ENCODE data around the gene SUCLG1.
"Not testable (repeated sequence)": the region's sequence is repeated elsewhere in the genome, so short reads cannot be mapped to it uniquely, and the experiment has no call there.

GRCh38 chr2:84402111-84402510 lies 57.0 kb downstream of the SUCLG1 start:
- not testable (repeated sequence) for TF ChIP-seq POLR2A (IDR thresholded peaks at IDR 0.05; ENCODE audit: low read length); GATA1 (IDR thresholded peaks at IDR 0.05; ENCODE audit: low read depth, low read length)

All from erythroblast (primary cell).